ENCODE measurements around the gene KIF5C.

DNA sequence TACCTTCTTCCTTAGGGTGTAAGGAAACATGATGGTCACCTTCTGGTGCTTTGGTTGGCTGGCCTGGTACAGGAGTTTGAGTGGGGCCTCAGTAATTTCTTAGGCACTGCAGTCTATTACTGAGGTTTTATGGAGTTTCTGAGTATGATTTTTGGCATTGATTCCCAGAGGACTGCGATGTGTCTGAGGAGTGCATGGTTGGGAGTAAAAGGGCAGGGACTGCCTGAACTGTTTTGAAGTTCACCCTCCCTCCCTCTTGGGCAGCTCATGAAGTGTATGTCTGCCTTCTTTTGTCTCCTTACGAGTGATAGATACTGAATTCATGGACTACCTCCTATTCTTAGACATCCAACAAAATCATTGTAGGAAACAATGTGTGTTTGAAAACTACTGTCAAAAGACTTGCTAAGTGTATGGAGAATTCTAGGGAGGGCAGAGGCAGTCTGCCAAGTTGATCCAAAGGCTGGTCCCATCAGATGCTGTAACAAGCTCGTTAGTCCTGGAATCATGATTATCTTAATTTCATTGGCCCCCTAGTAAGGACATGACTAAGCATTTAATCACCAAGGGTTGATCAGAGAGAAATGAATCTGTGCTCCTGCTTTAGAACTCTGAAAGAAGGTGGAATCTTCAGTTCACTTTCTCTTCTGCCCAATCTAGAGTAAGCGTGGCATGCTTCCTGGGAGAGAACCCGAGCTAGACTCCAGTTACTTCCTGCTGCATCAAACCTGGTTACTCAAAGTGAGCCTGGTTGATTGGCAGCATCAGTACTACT is 190.0 kb downstream of the KIF5C start:
- TF ChIP-seq, protein P1, sequence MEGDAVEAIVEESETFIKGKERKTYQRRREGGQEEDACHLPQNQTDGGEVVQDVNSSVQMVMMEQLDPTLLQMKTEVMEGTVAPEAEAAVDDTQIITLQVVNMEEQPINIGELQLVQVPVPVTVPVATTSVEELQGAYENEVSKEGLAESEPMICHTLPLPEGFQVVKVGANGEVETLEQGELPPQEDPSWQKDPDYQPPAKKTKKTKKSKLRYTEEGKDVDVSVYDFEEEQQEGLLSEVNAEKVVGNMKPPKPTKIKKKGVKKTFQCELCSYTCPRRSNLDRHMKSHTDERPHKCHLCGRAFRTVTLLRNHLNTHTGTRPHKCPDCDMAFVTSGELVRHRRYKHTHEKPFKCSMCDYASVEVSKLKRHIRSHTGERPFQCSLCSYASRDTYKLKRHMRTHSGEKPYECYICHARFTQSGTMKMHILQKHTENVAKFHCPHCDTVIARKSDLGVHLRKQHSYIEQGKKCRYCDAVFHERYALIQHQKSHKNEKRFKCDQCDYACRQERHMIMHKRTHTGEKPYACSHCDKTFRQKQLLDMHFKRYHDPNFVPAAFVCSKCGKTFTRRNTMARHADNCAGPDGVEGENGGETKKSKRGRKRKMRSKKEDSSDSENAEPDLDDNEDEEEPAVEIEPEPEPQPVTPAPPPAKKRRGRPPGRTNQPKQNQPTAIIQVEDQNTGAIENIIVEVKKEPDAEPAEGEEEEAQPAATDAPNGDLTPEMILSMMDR (IDR thresholded peaks at IDR 0.05), result no peak
- TF ChIP-seq POLR2AphosphoS5 (IDR thresholded peaks at IDR 0.05), result no peak
- TF ChIP-seq POLR2A (IDR thresholded peaks at IDR 0.05), result no peak
- TF ChIP-seq EP300 (IDR thresholded peaks at IDR 0.05), result no peak
